ENCODE data around the gene KLK12.
"Not testable (repeated sequence)": the region's sequence is repeated elsewhere in the genome, so short reads cannot be mapped to it uniquely, and the experiment has no call there.

KLK12 gene

GRCh38 chr19:50984416-50984815 is 50.4 kb downstream of the KLK12 start:
- not testable (repeated sequence) for ATAC-seq

- TF ChIP-seq ZNF565 (CRISPR knock-in tag; conservative IDR thresholded peaks at IDR 0.05; ENCODE audit: low read depth) = no peak
- TF ChIP-seq POU6F1 (CRISPR knock-in tag; IDR thresholded peaks at IDR 0.05; ENCODE audit: borderline replicate concordance, low read depth) = no peak
- TF ChIP-seq ISL1 (CRISPR knock-in tag; IDR thresholded peaks at IDR 0.05) = no peak
- TF ChIP-seq TCF4 (CRISPR knock-in tag; IDR thresholded peaks at IDR 0.05; ENCODE audit: borderline replicate concordance) = no peak
- TF ChIP-seq CSDC2 (CRISPR knock-in tag; IDR thresholded peaks at IDR 0.05) = no peak
- TF ChIP-seq CREB5 (CRISPR knock-in tag; IDR thresholded peaks at IDR 0.05; ENCODE audit: low read depth) = no peak
- ATAC-seq = no peak
These were observed 51.0 kb downstream of the KLK12 start, which contains the start of gene KLK7 for GRCh38 chr19:50983625-50984292. KLK7 (minus strand) TSS chr19:50983917; CDS start chr19:50982399, 1,518 bp downstream.

- no peak for TF ChIP-seq CSRNP3 (CRISPR knock-in tag; IDR thresholded peaks at IDR 0.05)
- no peak for TF ChIP-seq PPARA (CRISPR knock-in tag; IDR thresholded peaks at IDR 0.05; ENCODE audit: borderline replicate concordance)
- no peak for TF ChIP-seq ZNF565 (CRISPR knock-in tag; conservative IDR thresholded peaks at IDR 0.05; ENCODE audit: low read depth)
- TF ChIP-seq RARB (CRISPR knock-in tag; IDR thresholded peaks at IDR 0.05) = no peak
- TF ChIP-seq ZNF8 (CRISPR knock-in tag; IDR thresholded peaks at IDR 0.05) = no peak
- no peak for TF ChIP-seq ZC3H10 (CRISPR knock-in tag; IDR thresholded peaks at IDR 0.05)
- TF ChIP-seq ZFP3 (CRISPR knock-in tag; IDR thresholded peaks at IDR 0.05) = no peak
- TF ChIP-seq PATZ1 (CRISPR knock-in tag; IDR thresholded peaks at IDR 0.05; ENCODE audit: borderline replicate concordance) = no peak
- no peak for TF ChIP-seq TOX (CRISPR knock-in tag; IDR thresholded peaks at IDR 0.05; ENCODE audit: borderline replicate concordance)
- no peak for TF ChIP-seq CSDC2 (CRISPR knock-in tag; IDR thresholded peaks at IDR 0.05)
- TF ChIP-seq CREB5 (CRISPR knock-in tag; IDR thresholded peaks at IDR 0.05; ENCODE audit: low read depth) = no peak
- no peak for TF ChIP-seq OSR1 (CRISPR knock-in tag; IDR thresholded peaks at IDR 0.05)
- TF ChIP-seq ESRRG (CRISPR knock-in tag; IDR thresholded peaks at IDR 0.05) = no peak
- TF ChIP-seq ZNF70 (CRISPR knock-in tag; IDR thresholded peaks at IDR 0.05) = no peak
- TF ChIP-seq POU6F1 (CRISPR knock-in tag; IDR thresholded peaks at IDR 0.05; ENCODE audit: borderline replicate concordance, low read depth) = no peak
- TF ChIP-seq BACH2 (CRISPR knock-in tag; IDR thresholded peaks at IDR 0.05; ENCODE audit: borderline replicate concordance) = no peak
- no peak for ATAC-seq
These were observed 52.6 kb downstream of the KLK12 start for GRCh38 chr19:50982186-50982585.
